Left ventricle myocardium inferior (tissue), 1 donor: Measurements from ENCODE around the gene PRKD3. TPM values are rescaled to one million over a fixed set of nuclear protein-coding genes. Genes with fewer than 3 reads are reported as not detected.
"Not testable (repeated sequence)": the region's sequence is repeated elsewhere in the genome, so short reads cannot be mapped to it uniquely, and the experiment has no call there.

Experiments
- DNase-seq: peaks from one replicate; pipeline ENCODE4 v3.0.0-alpha.2; 2020
- H3K27ac ChIP-seq: fragments of 200-600 bp; replicated peaks from 2 replicates; pipeline ENCODE4 v1.8.0; 2021
- H3K27me3 ChIP-seq: fragments of 200-600 bp; 2 replicates; pipeline ENCODE4 v1.8.0; 2021; ENCODE audit warnings: low read depth
- H3K36me3 ChIP-seq: fragments of 200-600 bp; 2 replicates; pipeline ENCODE4 v1.8.0; 2021
- H3K4me1 ChIP-seq: fragments of 200-600 bp; 2 replicates; pipeline ENCODE4 v1.8.0; 2021
- H3K4me3 ChIP-seq: fragments of 200-600 bp; 2 replicates; pipeline ENCODE4 v1.8.0; 2021; ENCODE audit warnings: mild to moderate bottlenecking, moderate library complexity
- H3K9me3 ChIP-seq: fragments of 200-600 bp; replicated peaks from 2 replicates; pipeline ENCODE4 v1.8.0; 2021
- CTCF ChIP-seq: fragments of 200-600 bp; IDR thresholded peaks from 2 replicates; pipeline ENCODE4 v1.8.0; 2021; ENCODE audit warnings: antibody characterized with exemption, mild to moderate bottlenecking, borderline replicate concordance
- intact Hi-C: fragments of 100-400 bp; cut with micrococcal nuclease; formaldehyde crosslinking; loops from one replicate; pipeline ENCODE4 v1.11.0; 2022
- total RNA-seq: library from RNA; stranded (reverse); fragmentation: NEBNext Ultra II Directional; extraction: Animal tissue kit (Norgen Biotek cat#: 25700); gene quantifications from one replicate; pipeline ENCODE4 v1.2.1, GENCODE V29; 2021
- donor health status: DM: no; HTN: yes; CAD: no; lungs with severe emphysema.

The PRKD3 gene
- total RNA-seq, 1 donor from 2014 or later, result 14.8 TPM

GRCh38 chr2:37300578-37300977, 24.1 kb downstream of the PRKD3 start:
- Histone ChIP-seq H3K27ac (no peak overlapping the region), H3K36me3 (no peaks in the 10 kb centered on the region), H3K4me3 (no peak overlapping the region), H3K4me1 (peaks cover 20% of the 10 kb centered on the region), H3K27me3 (no peaks in the 10 kb centered on the region), H3K9me3 (no peaks in the 10 kb centered on the region)
- no peak for TF ChIP-seq CTCF
- intact Hi-C loops, result no loop called here
- DNase-seq, result no peak

GRCh38 chr2:37300146-37300545, 24.5 kb downstream of the PRKD3 start:
- no peak for TF ChIP-seq CTCF
- intact Hi-C loops, result no loop called here
- no peak overlapping the region for H3K4me3 ChIP-seq

DNA sequence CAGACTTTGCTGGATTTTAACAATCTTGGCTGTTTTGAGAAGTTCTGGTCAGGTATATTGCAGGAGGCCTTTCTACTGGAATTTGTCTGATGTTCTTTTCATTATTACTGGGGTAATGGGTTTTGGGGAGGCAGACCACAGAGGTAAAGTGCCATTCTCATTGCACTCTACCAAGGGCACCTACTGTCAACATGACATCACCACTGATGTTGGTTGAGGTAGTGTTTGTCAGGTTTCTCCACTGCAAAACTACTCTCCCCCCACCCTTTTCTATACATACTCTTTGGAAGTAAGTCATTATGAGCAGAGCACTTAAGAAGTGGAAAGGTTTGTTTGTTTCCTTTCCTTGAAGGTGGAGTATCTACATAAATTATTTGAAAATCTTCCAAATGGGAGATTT, 27.0 kb downstream of the PRKD3 start:
- intact Hi-C loops, result no loop called here

More at GRCh38 chr2:37300146-37300545, 24.5 kb downstream of the PRKD3 start:
- Histone ChIP-seq H3K36me3 (no peaks in the 10 kb centered on the region), H3K9me3 (no peaks in the 10 kb centered on the region), H3K4me1 (peaks cover 15% of the 10 kb centered on the region), H3K27me3 (no peaks in the 10 kb centered on the region), H3K27ac (no peak overlapping the region)
- DNase-seq, result no peak

GRCh38 chr2:37295469-37296073, 29.1 kb downstream of the PRKD3 start:
- TF ChIP-seq CTCF, result no peak
- H3K4me3 ChIP-seq, result no peak overlapping the region

More for the DNA sequence above, 27.0 kb downstream of the PRKD3 start:
- Histone ChIP-seq H3K27me3 (no peaks in the 10 kb centered on the region), H3K36me3 (peaks cover 3% of the 10 kb centered on the region), H3K9me3 (no peaks in the 10 kb centered on the region), H3K4me1 (peaks cover 9% of the 10 kb centered on the region), H3K4me3 (no peak overlapping the region), H3K27ac (no peak overlapping the region)
- DNase-seq, result no peak
- no peak for TF ChIP-seq CTCF

DNA sequence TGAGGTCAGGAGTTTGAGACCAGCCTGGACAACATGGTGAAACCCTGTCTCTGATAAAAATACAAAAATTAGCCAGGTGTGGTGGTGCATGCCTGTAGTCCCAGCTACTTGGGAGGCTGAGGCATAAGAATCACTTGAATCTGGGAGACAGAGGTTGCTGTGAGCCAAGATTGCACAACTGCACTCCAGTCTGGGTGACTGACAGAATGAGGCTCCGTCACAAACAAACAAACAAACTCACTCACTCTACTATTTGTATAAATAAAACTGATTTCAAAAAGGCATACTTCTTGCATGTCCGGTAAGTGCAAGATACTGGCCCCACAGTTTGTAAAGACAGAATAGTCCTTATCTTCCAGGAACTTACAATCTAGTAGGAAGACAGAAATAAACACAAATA, 29.8 kb downstream of the PRKD3 start:
- H3K4me3 ChIP-seq, H3K27ac ChIP-seq, intact Hi-C loops, DNase-seq, H3K4me1 ChIP-seq, H3K9me3 ChIP-seq, H3K27me3 ChIP-seq: not testable (repeated sequence)
- H3K36me3 ChIP-seq, result peaks cover 23% of the 10 kb centered on the region

More at GRCh38 chr2:37295469-37296073, 29.1 kb downstream of the PRKD3 start:
- no peak for DNase-seq
- Histone ChIP-seq H3K9me3 (no peaks in the 10 kb centered on the region), H3K27me3 (no peaks in the 10 kb centered on the region), H3K4me1 (no peaks in the 10 kb centered on the region), H3K36me3 (peaks cover 17% of the 10 kb centered on the region), H3K27ac (no peak overlapping the region)
- intact Hi-C loops, result no loop called here

- no peak for TF ChIP-seq CTCF
- Histone ChIP-seq H3K4me1 (no peaks in the 10 kb centered on the region), H3K36me3 (peaks cover 48% of the 10 kb centered on the region), H3K27ac (no peak overlapping the region), H3K9me3 (no peaks in the 10 kb centered on the region), H3K4me3 (no peak overlapping the region), H3K27me3 (no peaks in the 10 kb centered on the region)
- intact Hi-C loops, result no loop called here
- no peak for DNase-seq
These were observed 33.0 kb downstream of the PRKD3 start for GRCh38 chr2:37291680-37292079.
